Upper lobe of right lung (tissue), 1 donor: ENCODE data around the gene OXA1L. TPM values are rescaled to one million over a fixed set of nuclear protein-coding genes. Genes with fewer than 3 reads are reported as not detected.

Experiments used
- ATAC-seq: fragments of 200-7000 bp; cut with Tn5 transposase; one replicate; pipeline ENCODE4 v1.9.1; 2020; ENCODE audit warnings: mild to moderate bottlenecking, moderate library complexity
- DNase-seq: peaks from one replicate; pipeline ENCODE4 v3.0.0-alpha.2; 2020
- H3K27ac ChIP-seq: fragments of 200-600 bp; one replicate; pipeline ENCODE4 v1.8.0; 2022
- H3K27me3 ChIP-seq: fragments of 200-600 bp; one replicate; pipeline ENCODE4 v1.8.0; 2022; ENCODE audit warnings: mild to moderate bottlenecking
- H3K36me3 ChIP-seq: fragments of 200-600 bp; one replicate; pipeline ENCODE4 v1.8.0; 2022
- H3K4me1 ChIP-seq: fragments of 200-600 bp; one replicate; pipeline ENCODE4 v1.8.0; 2022
- H3K4me3 ChIP-seq: fragments of 200-600 bp; one replicate; pipeline ENCODE4 v1.8.0; 2022; ENCODE audit warnings: mild to moderate bottlenecking
- H3K9me3 ChIP-seq: fragments of 200-600 bp; one replicate; pipeline ENCODE4 v1.8.0; 2022
- CTCF ChIP-seq: fragments of 200-600 bp; IDR thresholded peaks from one replicate; pipeline ENCODE4 v1.8.0; 2022; ENCODE audit warnings: antibody characterized with exemption
- intact Hi-C: fragments of 100-400 bp; cut with DNase I; formaldehyde crosslinking; loops from one replicate; pipeline ENCODE4 v1.11.0; 2022
- total RNA-seq: library from RNA; stranded (reverse); fragmentation: NEBNext Ultra II Directional; extraction: Animal tissue kit (Norgen Biotek cat#: 25700); gene quantifications from one replicate; pipeline ENCODE4 v1.2.1, GENCODE V29; 2021
- donor health status: DM: no; HTN: yes; CAD: no; lungs with severe emphysema.

OXA1L gene
- total RNA-seq, 1 donor from 2014 or later = 105 TPM

GRCh38 chr14:22807432-22808087 is 41.1 kb downstream of the OXA1L start:
- TF ChIP-seq CTCF = no peak
- DNase-seq (peak; percentile 27), ATAC-seq (peak; percentile 84)
- no peak overlapping the region for H3K4me3 ChIP-seq
- H3K36me3 ChIP-seq = no peaks in the 10 kb centered on the region
- H3K27me3 ChIP-seq = no peaks in the 10 kb centered on the region
- H3K9me3 ChIP-seq = no peaks in the 10 kb centered on the region
- intact Hi-C loops = no loop called here
- H3K27ac ChIP-seq = no peak overlapping the region
- H3K4me1 ChIP-seq = no peaks in the 10 kb centered on the region

GRCh38 chr14:22808388-22809209 is 42.1 kb downstream of the OXA1L start:
- ATAC-seq (no peak), DNase-seq (peak; percentile 1)
- intact Hi-C loops = no loop called here
- Histone ChIP-seq H3K27me3 (no peaks in the 10 kb centered on the region), H3K4me1 (no peaks in the 10 kb centered on the region), H3K27ac (no peak overlapping the region), H3K9me3 (no peaks in the 10 kb centered on the region), H3K4me3 (no peak overlapping the region), H3K36me3 (no peaks in the 10 kb centered on the region)
- TF ChIP-seq CTCF = no peak

- no peak for TF ChIP-seq CTCF
- no peaks in the 10 kb centered on the region for H3K27me3 ChIP-seq
- no peaks in the 10 kb centered on the region for H3K4me1 ChIP-seq
- H3K4me3 ChIP-seq = peak overlapping the region; percentile 10
- no peak overlapping the region for H3K27ac ChIP-seq
- ATAC-seq = no peak
- peak; percentile 12 for DNase-seq
- no peaks in the 10 kb centered on the region for H3K36me3 ChIP-seq
- H3K9me3 ChIP-seq = no peaks in the 10 kb centered on the region
- intact Hi-C loops = no loop called here
Measured at GRCh38 chr14:22811722-22812121, 45.2 kb downstream of the OXA1L start.

GRCh38 chr14:22812744-22813143 is 46.3 kb downstream of the OXA1L start:
- no peak for ATAC-seq
- intact Hi-C loops = no loop called here
- Histone ChIP-seq H3K4me1 (peaks cover 4% of the 10 kb centered on the region), H3K9me3 (no peaks in the 10 kb centered on the region), H3K4me3 (peak overlapping the region; percentile 21), H3K36me3 (no peaks in the 10 kb centered on the region), H3K27ac (no peak overlapping the region), H3K27me3 (no peaks in the 10 kb centered on the region)
- DNase-seq = peak; percentile 58
- no peak for TF ChIP-seq CTCF

GRCh38 chr14:22813145-22813544 is 46.7 kb downstream of the OXA1L start:
- Histone ChIP-seq H3K27ac (no peak overlapping the region), H3K36me3 (no peaks in the 10 kb centered on the region), H3K9me3 (no peaks in the 10 kb centered on the region), H3K27me3 (no peaks in the 10 kb centered on the region), H3K4me3 (peak overlapping the region; percentile 21), H3K4me1 (peaks cover 8% of the 10 kb centered on the region)
- no peak for TF ChIP-seq CTCF
- ATAC-seq (no peak), DNase-seq (no peak)
- intact Hi-C loops = no loop called here
